GM18909 (cell line): Measurements from ENCODE around the gene FOXM1.
"Not testable (repeated sequence)": the region's sequence is repeated elsewhere in the genome, so short reads cannot be mapped to it uniquely, and the experiment has no call there.

Experiments used
- ATAC-seq: cut with Tn5 transposase; IDR thresholded peaks from one replicate; pipeline ENCODE4 v1.9.1; 2021; ENCODE audit warnings: mild to moderate bottlenecking; ENCODE audit not compliant: unreplicated experiment, poor library complexity

Gene FOXM1

DNA sequence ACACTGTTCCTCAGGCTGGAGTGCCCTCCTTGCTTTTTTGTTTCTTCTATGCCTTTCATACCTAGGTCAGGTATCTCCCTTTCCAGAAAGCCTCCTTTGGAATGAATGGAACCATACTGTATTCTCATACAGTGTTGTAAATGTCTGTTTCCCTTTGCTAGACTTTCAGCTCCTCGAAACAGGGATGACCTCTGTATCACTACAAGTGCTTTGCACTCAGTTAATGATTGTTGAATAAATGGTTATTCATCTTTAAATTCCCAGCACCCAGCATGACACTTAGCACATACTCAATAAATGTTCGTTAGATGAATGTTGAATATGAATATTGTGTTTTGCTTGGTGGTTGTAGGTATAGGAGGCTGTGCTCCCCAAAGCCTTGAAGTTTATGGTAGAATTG, 7.8 kb upstream of the FOXM1 start:
- ATAC-seq: no peak

DNA sequence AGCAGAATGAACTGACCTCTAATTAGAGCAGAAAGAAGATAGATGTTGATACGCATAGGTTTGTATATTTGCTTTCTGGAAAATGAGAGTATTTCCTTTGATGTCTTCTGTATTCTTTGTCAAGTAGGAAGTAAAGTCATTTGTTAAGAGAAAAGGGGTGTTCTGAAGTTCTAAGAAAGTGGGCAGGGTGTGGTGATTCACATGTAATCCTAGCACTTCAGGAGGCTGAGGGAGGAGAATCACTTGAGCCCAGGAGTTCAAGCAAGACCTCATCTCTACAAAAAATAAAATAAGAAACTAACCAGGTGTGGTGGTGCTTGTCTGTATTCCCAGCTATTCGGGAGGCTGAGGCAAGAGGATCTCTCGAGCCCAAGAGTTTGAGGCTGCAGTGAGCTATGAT, 2.9 kb upstream of the FOXM1 start:
- no peak for ATAC-seq

DNA sequence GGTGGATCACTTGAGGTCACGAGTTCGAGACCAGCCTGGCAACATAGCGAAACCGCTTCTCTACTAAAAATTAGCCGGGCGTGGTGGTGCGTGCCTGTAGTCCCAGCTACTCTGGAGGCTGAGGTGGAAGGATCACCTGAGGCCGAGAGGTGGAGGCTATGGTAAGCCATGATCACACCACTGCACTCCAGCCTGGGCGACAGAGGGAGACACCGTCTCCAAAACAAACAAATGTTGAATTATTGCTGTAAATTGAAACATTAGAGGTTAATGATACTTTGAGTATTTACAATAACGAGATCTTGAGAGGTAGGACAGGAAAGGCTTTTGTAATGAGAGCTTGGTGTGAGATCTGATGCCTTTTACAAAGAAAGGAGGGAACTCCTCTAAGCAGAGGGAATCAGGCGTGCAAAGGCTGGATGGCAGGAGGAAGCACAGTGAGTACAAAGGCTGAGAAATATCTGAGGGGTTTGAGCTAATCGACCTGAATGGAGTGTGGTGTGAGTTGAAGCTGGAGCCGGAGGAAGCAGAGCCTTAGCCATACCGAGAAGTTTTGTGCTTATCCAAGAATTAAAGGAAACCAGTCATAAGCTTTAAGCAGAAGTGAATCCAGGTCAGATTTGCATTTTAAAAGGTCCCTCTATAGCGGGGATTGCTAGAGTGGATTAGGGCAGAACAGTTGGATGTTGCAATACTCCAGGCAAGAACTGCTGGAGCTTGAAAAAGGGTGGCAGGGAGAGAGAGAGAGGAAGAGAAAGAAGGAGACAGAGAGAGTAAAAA, 1.2 kb upstream of the FOXM1 start:
- no peak for ATAC-seq

DNA sequence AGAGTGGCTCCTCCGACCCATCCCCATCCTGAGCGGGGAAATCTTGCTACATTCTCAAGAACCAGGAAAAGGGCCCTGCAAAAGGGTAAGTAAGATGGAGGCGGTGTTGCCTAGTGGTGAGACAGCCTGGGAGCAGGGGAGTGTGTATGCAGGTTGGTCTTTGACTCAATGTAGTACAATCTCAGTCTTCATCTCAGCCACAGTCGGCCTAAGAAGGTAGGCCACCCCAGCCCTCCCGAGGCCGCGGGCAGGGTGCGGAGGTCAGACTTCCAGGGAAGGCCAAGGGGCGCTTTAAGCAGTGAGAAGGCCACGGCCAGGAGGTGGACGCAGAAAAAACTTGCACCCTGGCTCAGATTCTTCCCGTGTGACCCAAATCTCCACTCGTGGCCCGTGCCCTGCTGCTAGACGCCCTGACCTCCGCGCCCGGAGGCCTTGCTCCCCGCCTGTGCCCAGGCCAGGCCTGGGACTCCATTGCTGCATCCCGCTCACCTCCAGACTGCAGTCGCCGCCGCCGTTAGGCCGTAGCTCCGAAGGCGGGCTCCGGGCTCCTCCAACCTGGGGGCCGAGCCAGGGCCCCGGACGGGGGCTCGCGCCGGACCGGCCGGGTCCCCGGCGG, 435 bp downstream of the FOXM1 start:
- ATAC-seq: peak; percentile 40

DNA sequence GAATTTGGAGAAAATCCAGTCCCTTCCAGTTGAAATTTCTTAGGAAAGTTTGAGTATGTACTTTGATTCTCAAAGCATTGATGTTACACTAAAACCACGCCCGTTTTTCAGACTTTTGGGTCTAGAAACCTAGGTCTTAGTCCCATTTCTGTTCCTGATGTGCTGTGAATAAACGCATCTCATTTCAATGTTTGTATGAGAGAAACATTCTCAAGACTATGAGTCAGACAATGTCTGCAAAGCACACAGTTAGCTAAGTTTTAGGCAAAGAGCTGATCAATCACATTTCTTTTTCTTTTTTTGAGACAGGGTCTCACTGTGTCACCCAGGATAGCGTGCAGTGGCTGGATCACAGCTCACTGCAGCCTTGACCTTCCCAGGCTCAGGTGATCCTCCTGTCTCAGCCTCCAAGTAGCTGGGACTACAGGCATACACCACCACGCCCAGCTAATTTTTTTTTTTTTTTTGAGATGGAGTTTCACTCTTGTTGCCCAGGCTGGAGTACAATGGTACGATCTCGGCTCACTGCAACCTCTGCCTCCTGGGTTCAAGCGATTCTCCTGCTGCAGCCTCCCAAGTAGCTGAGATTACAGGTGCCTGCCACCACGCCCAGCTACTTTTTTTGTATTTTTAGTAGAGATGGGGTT, 7.9 kb downstream of the FOXM1 start:
- not testable (repeated sequence) for ATAC-seq

DNA sequence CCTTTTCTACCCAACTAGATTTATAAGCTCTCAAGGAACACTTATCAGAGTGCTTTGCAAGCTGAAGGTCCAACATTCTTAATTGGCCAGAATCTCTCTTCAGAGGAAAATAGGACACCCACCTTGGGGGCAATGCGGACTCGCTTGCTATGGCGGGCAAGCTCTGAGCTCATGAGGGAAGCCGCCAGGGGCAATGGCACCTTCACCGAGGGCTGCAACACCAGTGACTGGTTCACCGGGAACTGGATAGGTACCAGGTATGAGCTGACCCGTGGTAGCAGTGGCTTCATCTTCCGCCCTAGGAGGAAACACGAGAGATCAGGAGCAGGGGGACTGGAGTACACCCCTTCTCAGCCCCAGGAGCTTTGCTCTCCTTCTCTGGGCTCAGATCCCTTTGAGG, 12.8 kb downstream of the FOXM1 start:
- ATAC-seq: no peak

DNA sequence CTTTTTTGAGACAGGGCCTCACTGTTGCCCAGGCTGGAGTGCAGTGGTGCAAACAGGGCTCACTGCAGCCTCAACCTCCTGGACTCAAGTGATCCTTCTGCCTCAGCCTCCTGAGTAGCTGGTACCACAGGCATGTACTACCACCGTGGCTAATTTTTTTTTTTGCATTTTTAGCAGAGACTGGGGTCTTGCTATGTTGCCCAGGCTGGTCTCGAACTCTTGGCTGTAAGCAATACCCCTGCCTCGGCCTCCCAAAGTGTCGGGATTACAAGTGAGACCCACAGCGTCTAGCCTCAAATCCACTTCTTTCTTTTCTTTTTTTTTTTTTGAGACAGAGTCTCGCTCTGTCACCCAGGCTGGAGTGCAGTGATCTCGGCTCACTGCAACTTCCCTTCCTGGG, 13.6 kb downstream of the FOXM1 start:
- not testable (repeated sequence) for ATAC-seq

DNA sequence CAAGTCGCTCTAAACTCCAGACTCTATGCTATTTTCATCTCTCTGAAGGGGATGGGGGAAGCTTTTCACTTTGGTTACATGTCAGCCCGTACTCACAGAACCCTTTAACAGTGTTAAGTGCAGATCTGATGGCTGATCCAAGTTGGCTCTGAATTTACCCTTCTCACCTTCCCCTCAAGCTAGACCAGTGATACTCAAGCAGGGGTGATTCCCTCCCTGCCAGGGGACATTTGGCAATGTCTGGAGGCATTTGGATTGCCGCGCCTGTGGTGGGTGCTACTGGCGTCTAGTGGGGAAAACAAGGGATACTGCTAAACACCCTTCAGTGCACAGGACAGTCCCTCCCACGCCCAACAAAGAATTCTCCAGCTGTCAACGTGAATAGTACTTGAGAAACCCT, 14.1 kb downstream of the FOXM1 start:
- ATAC-seq: no peak

DNA sequence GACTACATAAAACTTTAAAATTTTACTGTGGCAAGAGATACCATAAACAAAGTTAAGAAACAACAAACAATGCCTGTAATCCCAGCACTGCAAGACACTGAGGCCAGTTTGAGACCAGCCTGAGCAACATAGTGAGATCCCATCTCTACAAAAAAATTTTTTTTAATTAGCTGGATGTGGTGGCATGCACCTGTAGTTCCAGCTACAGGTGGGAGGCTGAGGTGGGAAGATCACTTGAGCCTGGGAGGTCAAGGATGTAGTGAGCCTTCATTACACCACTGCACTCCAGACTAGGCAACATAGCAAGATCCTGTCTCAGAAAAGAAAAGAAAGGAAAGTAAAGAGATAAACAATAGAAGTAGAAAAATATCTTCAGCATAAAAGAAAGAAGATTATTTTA, 16.8 kb downstream of the FOXM1 start:
- ATAC-seq: no peak

DNA sequence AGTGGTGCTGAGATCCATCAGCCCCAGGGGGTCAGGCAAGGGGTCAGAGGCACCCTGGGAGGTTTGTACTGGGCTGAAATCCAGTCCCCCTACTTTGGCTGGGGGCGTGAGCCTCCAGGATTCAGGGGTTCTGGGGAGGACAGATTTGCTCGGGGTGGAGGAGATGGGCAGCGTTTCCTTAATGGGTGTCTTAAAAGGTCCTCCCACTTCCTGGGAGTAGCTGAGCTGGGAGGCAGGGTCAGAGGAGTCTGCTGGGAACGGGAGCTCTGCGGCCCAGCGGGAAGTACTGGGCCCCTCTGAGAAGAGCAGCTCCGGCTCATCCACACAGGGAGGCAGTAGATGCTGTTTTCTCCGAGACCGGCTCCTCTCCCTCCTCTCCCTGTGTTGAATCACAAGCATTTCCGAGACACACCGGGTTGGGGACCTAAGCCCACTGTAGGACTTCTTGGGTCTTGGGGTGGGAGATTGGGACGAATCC, 18.0 kb downstream of the FOXM1 start:
- no peak for ATAC-seq

DNA sequence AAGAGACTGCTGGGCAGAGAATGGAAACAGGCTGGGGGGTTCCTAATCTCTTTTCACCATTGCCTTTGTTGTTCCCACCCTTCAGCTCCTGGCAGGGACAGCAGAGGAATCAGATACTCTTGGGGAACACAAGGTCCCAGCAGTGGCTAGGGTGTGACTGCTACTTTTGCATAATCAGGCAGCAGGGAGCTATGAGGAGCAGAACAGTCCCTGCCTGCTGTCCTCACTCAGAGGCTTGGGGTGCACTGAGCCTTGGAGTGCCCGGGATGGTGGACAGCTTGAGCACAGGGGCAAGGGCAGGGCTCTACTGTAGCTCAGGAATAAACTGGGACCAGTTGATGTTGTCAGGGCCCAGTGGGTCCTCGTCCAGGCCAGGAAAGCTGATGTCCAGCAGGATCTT, 18.6 kb downstream of the FOXM1 start:
- no peak for ATAC-seq

DNA sequence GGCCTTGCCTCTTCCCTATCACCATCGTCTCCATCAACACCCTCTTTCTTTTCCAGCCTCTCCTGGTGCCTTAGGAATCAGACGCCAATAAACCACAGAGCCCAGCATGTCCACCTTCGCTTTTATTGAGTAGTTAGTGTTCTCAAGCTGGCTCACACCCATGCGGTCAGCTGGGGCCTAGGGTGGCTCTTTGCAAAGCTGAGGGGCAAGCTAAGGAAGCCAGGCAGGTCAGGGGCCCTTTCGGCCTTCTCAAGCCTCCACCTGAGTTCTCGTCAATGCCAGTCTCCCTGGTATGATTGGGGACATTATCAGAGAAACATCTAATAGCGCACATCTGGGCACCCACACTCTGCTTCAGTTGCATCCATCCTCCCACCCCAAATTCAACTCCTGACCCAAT, 19.4 kb downstream of the FOXM1 start:
- no peak for ATAC-seq

DNA sequence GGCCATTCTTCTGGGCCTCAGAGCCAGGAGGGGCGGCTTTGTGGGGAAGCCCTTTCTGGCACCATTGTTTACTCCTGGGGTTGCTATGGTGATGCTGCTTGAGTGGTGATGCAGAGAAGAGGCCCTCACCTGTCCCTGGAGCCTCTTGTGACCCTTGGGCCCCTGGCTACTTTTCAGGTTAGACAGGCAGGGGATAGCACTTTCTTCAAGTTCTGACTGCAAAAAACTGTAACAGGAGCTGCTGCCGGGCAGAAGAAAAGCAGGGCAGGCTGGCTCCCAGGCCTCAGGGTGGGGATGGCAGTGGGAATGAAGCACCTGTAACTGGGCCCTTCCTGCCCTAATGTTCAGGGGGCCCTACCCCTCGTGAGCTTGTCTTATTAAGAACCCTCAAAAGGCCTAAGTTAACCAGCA, 19.9 kb downstream of the FOXM1 start, which contains the start of gene TEX52:
Gene TEX52 (minus strand): TSS at position 19 of the 411 bp plus-strand sequence. CDS start 13 bp downstream, at position 6.
- ATAC-seq: no peak

DNA sequence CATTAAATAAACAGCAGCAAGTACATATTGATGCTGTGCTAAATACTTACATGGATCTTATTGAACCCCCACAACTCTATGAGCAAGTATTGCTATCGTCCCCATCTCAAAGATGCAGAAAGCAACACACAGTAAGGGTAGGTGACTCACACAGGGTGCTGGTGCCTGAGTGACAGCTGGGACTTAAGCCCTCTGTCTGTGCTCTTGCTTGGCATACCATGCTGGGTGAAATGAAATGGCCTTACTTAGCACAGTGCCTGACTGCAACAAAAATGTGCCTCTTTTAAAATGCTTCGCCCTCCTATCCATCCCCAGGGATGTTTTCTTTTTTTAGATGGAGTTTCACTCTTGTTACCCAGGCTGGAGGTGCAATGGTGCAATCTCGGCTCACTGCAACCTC, 20.9 kb downstream of the FOXM1 start:
- ATAC-seq: no peak

DNA sequence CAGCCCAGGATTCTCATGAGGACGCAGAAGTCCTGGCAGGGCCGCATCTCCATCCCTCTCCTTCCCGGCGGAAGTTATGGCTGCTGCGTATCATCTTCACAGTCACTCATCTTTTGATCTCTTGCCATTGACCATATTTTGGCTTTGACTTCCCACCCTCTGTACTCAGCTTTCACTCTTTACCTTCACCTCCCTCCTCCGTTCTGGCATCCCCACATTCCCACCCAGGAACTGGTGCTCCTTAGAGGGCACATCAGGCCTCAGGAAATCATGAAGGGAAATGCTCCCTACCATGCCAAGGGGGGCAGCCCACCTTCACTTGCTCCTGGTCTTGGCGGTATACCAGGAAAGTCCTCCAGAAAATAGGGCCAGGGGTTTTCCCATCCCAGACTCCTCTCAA, 21.4 kb downstream of the FOXM1 start:
- ATAC-seq: no peak

DNA sequence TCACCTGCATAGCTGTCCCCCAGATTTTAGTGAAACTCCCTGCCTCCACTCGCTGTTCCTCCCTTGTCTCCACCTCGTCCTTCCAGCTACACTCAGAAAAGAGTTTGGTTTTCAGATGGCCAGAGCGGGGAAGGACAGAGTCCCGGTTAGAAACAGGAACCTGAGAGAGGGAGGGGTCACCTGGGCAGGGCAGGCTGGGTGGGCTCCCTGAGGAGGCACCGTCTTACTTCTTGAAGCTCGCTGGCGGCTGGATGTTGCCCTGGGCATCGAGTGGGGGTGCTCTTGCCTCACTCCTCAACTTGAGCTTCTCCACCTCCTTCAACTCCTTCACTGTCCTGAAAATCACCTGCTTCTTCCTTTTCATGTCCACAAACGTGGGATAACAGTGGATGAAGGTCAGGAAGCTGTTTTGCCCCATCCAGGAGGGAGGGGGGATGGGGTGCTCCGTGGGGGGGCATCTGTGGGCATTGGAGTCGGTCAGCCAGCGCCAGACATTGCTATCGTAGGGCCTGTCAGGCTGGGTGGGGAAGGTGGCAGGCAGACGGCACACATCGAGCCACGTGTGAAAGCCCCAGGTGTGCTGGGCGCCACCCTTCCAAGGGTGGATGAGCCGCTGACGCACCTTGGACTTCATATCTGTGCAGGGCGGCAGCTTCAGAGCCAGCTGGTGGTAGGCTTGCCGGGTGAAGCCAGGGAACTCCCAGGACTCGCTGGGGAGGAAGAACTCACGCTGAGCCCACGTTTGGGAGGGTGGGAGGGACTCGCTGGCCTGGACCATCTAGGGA, 22.1 kb downstream of the FOXM1 start:
- ATAC-seq: no peak

DNA sequence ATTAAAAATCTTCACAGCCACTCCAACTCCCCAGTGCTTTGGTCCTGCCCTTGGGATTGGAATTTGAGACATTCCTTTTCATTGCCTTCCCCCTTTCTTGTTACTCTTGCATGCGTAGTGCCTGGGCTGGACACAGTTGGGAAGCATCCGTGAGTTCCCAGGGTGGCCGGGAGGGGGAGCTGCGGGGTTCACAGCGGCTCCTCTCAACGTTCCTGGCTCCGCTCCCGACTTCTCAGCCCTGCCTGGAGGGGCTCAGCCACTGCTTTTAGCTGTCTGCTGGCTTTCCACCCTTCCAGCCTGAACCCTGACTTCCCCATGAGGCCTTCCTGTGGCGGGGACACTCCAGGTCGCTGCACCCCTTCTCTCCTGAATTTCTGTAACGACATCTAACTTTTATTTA, 23.3 kb downstream of the FOXM1 start:
- ATAC-seq: no peak

DNA sequence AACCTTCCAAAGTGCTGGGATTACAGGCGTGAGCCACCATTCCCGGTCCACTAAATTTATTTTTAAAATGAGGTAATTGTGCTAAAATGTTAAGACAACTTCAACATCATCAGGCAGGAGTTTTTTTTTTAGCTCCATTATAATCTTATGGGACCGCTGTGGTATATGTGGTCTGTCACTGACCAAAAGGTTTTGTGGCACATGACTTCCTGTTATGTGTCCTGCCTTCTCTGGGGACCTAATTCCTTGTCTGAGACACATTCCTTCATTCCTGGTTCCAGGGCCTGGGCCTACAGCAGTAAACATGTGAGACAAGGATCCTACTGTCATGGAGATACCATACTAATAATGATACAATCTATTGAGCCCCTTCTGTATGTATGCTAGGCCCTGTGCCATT, 25.0 kb downstream of the FOXM1 start:
- no peak for ATAC-seq

DNA sequence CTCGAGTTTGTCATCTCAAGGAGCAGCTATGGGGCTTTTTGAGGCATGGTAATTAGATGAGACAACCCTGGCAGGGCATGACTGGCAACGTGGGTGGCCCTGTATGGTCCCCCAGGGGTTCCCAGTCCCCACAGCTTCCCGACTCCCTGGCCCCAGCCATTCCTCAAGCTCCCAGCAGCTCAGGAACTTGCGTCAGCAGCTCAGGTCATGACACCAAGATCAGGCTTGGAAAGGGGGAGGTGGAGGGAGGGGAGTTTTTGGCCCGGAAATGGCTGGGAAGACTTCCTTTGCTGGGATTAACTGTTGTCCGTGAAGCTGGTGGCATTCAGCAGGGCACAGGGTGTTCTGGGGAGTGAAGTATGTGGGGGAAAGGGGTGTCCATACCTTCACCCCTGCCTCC, 31.7 kb downstream of the FOXM1 start:
- no peak for ATAC-seq

DNA sequence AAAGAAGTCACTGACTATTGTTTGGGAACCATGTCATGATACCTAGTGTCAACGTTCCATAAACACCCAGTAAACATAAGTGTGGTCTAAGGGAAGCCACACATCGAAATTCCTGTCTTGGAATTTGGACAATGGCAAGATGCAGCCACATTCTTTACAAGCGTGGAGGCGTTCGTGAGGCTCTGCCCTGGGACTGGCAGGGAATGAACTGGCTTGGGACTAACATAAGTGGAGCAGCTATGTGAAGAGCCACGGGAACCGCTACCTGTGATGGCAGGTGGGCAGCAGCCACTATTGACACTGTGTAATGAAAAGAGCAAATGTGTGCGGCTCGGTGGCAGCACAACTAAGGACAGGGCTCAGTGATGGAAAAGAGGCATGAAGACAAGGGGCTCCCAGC, 32.2 kb downstream of the FOXM1 start:
- ATAC-seq: no peak

DNA sequence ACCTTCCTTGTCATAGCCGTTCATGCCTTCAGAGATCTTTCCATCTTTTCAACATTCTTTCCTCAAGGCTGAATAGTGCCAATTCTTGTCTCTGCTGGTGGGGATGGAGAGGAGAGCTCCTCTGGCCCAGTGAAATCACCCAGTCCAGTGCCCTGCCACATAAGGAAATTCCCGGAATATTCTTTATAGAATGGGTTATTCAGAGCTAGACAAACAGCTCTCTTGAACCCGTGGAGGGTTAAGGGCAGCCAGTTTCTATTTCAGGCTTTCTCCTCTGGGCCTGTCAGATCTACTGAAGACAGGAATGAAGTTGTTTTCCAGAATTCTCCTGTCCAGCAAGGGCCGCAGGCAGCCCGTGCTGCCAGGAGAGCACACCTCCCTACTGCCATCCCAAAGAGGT, 34.0 kb downstream of the FOXM1 start:
- ATAC-seq: no peak
